HG03378 (cell line): Measurements from ENCODE around the gene SEC24B.
"Not testable (repeated sequence)": the region's sequence is repeated elsewhere in the genome, so short reads cannot be mapped to it uniquely, and the experiment has no call there.

Source experiments
- ATAC-seq: cut with Tn5 transposase; IDR thresholded peaks from one replicate; pipeline ENCODE4 v1.9.1; 2021; ENCODE audit warnings: mild to moderate bottlenecking, moderate library complexity; ENCODE audit not compliant: unreplicated experiment

Gene SEC24B

DNA sequence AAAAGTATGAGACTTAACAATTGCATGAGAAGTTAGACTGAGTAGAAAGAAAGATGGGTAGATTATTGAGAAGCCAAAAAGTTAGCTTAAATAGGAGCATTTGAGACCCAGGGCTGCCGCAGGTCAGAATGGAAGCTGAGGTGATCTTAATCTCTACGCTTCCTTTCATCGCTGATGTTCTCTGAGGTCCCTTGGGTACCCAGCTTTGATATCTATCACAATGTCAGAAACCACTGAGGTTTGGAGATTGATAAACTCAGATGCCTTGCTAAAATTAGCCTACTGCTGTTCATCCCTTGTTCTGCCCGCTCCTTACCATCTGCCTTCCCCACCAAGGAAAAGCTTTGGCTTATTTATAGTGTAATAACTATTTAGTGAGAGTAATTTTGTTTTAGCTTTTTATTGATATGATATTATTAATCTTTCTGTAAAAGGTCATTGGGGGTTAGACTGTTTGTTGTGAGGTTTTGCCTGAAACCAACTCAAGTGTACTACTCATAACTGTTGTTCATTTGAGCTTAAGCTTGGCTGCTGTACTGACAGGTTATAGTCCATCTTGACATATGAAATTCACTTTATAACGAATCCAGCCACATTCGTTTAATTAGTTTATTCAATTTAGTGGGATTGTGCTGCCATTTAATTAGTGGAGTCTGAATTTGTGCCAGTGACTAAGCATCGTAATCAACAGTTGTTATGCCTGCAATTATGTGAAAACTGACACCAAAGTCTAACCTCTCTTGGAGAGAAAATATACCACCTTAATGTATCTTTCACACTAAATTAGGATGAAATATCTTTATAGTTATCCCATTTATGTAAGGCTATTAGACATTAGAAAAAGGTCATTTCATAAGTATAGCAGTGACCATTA is 141.6 kb downstream of the SEC24B start:
- ATAC-seq = no peak

DNA sequence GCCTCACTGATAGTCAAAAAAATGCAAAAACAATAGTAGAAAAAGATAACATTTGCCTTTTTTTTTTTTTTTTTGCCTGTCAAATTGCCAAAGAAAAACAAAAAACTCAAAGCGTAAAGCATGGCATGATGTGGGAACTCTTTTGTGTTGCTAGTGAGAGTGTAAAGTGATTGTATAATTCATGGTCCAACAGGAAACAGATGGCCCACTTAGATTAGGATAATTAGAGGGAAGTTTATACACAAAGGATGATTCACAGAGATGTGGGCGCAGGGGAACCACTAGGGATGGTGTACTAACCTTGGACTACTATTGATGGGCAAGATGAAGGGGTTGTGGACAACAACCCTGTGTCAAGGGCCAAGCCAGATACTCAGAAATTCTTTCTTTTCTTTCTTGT is 142.8 kb downstream of the SEC24B start:
- ATAC-seq = no peak

DNA sequence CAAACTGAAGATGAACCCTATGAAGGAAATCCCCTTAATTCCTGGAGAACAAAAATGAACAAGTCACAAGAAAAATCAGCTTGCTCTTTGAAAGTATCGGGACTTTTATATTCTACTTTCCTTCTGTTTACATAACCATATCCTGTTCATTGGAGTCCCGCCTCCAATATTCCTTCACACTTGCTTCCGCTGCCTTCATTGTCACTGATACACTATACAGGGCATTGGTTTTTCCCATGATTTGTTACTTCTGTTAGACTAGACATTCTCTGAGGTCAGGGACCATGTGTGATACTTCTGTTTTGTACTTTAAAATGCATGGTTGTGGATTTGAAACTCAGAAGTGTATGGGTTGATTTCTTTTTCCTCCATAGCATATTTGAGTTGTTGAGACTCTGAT is 145.2 kb downstream of the SEC24B start:
- no peak for ATAC-seq

DNA sequence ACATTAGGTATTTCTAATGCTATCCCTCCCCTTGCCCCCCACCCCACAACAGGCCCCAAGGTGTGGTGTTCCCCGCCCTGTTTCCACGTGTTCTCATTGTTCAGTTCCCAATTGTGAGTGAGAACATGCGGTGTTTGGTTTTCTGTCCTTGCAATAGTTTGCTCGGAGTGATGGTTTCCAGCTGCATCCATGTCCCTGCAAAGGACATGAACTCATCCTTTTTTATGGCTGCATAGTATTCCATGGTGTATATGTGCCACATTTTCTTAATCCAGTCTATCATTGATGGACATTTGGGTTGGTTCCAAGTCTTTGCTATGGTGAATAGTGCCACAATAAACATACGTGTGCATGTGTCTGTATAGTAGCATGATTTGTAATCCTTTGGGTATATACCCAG is 146.4 kb downstream of the SEC24B start:
- ATAC-seq = not testable (repeated sequence)

DNA sequence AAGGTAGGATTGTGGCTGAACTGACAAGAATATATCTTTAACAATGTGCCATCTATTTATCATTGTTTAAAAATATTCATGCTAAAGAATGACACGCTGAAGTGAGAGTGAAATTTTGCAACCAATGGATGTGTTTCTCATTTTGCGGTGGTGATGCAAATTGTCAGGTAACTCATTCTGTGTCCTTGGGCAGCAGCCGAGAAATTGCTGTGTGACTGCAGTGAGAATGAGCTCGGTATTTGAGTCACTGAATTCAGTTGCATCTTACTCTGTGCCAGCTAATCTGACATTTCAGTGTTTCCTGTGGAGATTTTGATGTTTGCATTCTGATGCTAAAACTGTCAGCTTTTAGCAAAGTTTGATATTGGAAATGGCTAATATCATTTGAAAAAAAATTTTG is 154.6 kb downstream of the SEC24B start:
- peak; percentile 98 for ATAC-seq

DNA sequence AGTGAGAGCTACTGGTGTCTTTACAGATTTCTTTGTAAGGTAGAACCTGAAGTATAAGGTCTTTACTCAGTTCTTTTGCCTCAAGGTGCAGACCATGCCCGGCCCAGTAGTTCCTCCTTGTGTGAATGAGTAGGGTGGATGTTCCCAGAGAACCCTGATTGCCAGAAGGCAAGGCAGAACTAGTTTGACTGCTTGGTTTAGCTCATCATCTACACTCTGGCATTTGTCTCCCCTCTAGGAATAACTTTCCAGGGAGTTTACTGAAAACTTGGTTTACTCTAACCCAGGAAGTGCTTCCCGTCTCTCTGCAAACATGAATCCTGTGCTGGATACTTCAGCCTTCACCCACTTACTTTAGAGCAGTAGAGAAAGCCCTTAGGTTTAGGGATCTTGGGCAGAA is 155.5 kb downstream of the SEC24B start:
- no peak for ATAC-seq

DNA sequence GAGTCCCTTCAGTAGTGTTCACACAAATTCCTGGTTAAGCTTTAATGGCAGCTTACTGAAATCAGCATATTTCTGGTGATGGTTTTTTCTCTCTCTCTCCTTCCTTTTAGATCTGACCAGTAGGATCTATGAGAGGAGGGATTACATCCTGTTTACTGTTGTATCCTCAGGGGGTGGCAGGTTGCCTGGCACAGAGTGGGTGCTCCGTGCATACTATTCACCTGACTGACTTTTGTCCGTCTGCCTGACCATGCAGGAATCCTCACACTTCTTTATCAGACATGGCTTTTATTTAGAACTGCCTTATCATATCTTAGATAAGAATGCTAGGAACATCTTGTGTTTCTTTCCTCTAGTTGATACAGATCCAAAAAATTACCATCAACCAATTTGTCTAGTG is 156.0 kb downstream of the SEC24B start:
- ATAC-seq = no peak
